NCI-H2196 (cell line): ENCODE measurements around the gene CTH.
"Not testable (repeated sequence)": the region's sequence is repeated elsewhere in the genome, so short reads cannot be mapped to it uniquely, and the experiment has no call there.

Source experiments
- DNase-seq: peaks from one replicate; lab custom pipeline; 2025; ENCODE audit not compliant: unreplicated experiment; lab: John Stamatoyannopoulos, UW

The CTH gene

GRCh38 chr1:70452164-70452939, 41.3 kb downstream of the CTH start:
- not testable (repeated sequence) for DNase-seq

GRCh38 chr1:70455291-70455690, 44.2 kb downstream of the CTH start:
- DNase-seq = no peak

GRCh38 chr1:70458131-70458530, 47.1 kb downstream of the CTH start:
- DNase-seq = no peak

GRCh38 chr1:70459496-70460225, 48.6 kb downstream of the CTH start:
- DNase-seq = no peak

GRCh38 chr1:70460740-70461713, 50.0 kb downstream of the CTH start:
- peak; percentile 12 for DNase-seq

GRCh38 chr1:70462611-70463010, 51.5 kb downstream of the CTH start:
- no peak for DNase-seq

- DNase-seq = no peak
Observed at GRCh38 chr1:70465911-70466310, 54.8 kb downstream of the CTH start.

GRCh38 chr1:70467531-70467930, 56.5 kb downstream of the CTH start:
- DNase-seq = no peak

GRCh38 chr1:70468180-70468579, 57.1 kb downstream of the CTH start:
- DNase-seq = no peak

- DNase-seq = not testable (repeated sequence)
Observed at GRCh38 chr1:70469184-70469583, 58.1 kb downstream of the CTH start.

GRCh38 chr1:70475023-70475422, 64.0 kb downstream of the CTH start:
- DNase-seq = no peak

GRCh38 chr1:70477090-70477489, 66.0 kb downstream of the CTH start:
- DNase-seq = no peak

- not testable (repeated sequence) for DNase-seq
Observed at GRCh38 chr1:70477905-70478304, 66.8 kb downstream of the CTH start.

GRCh38 chr1:70483342-70483741, 72.3 kb downstream of the CTH start:
- no peak for DNase-seq

- DNase-seq = no peak
Observed at GRCh38 chr1:70485624-70486023, 74.6 kb downstream of the CTH start.

- peak; percentile 44 for DNase-seq
Observed at GRCh38 chr1:70486676-70487458, 75.8 kb downstream of the CTH start.

GRCh38 chr1:70487459-70487815, 76.4 kb downstream of the CTH start:
- DNase-seq = no peak

GRCh38 chr1:70487910-70488665, 77.0 kb downstream of the CTH start:
- DNase-seq = peak; percentile 61
